HG02763 (cell line): ENCODE results near the gene CCDC6.

Source experiments
- ATAC-seq: cut with Tn5 transposase; IDR thresholded peaks from one replicate; pipeline ENCODE4 v1.9.1; 2021; ENCODE audit warnings: mild to moderate bottlenecking, moderate library complexity; ENCODE audit not compliant: unreplicated experiment

The CCDC6 gene

GRCh38 chr10:59856104-59856503, 50.3 kb downstream of the CCDC6 start:
- ATAC-seq, result no peak

- no peak for ATAC-seq
Measured at GRCh38 chr10:59854571-59854970, 51.8 kb downstream of the CCDC6 start.

- peak; percentile 45 for ATAC-seq
Measured at GRCh38 chr10:59852670-59853069, 53.7 kb downstream of the CCDC6 start.

GRCh38 chr10:59851864-59852263, 54.5 kb downstream of the CCDC6 start:
- ATAC-seq, result no peak

GRCh38 chr10:59847888-59848287, 58.5 kb downstream of the CCDC6 start:
- ATAC-seq, result no peak

- no peak for ATAC-seq
Measured at GRCh38 chr10:59847326-59847725, 59.0 kb downstream of the CCDC6 start.

- ATAC-seq, result no peak
Measured at GRCh38 chr10:59844436-59844835, 61.9 kb downstream of the CCDC6 start.

- no peak for ATAC-seq
Measured at GRCh38 chr10:59843748-59844147, 62.6 kb downstream of the CCDC6 start.

- no peak for ATAC-seq
Measured at GRCh38 chr10:59839576-59839975, 66.8 kb downstream of the CCDC6 start.

- no peak for ATAC-seq
Measured at GRCh38 chr10:59838085-59838789, 68.1 kb downstream of the CCDC6 start.

- no peak for ATAC-seq
Measured at GRCh38 chr10:59833810-59834209, 72.5 kb downstream of the CCDC6 start.

GRCh38 chr10:59832506-59832905, 73.8 kb downstream of the CCDC6 start:
- no peak for ATAC-seq

- ATAC-seq, result no peak
Measured at GRCh38 chr10:59831658-59832503, 74.5 kb downstream of the CCDC6 start.

GRCh38 chr10:59830601-59831259, 75.6 kb downstream of the CCDC6 start:
- ATAC-seq, result no peak

GRCh38 chr10:59829601-59830000, 76.8 kb downstream of the CCDC6 start:
- peak; percentile 76 for ATAC-seq

- peak; percentile 55 for ATAC-seq
Measured at GRCh38 chr10:59829024-59829423, 77.3 kb downstream of the CCDC6 start.

GRCh38 chr10:59825932-59826331, 80.4 kb downstream of the CCDC6 start:
- no peak for ATAC-seq

GRCh38 chr10:59823751-59824150, 82.6 kb downstream of the CCDC6 start:
- no peak for ATAC-seq

- ATAC-seq, result no peak
Measured at GRCh38 chr10:59823111-59823510, 83.2 kb downstream of the CCDC6 start.

- no peak for ATAC-seq
Measured at GRCh38 chr10:59820471-59820870, 85.9 kb downstream of the CCDC6 start.

GRCh38 chr10:59819683-59820082, 86.7 kb downstream of the CCDC6 start:
- no peak for ATAC-seq

GRCh38 chr10:59819265-59819664, 87.1 kb downstream of the CCDC6 start:
- ATAC-seq, result no peak
